ENCODE data around the gene IER5L.

IER5L gene

DNA sequence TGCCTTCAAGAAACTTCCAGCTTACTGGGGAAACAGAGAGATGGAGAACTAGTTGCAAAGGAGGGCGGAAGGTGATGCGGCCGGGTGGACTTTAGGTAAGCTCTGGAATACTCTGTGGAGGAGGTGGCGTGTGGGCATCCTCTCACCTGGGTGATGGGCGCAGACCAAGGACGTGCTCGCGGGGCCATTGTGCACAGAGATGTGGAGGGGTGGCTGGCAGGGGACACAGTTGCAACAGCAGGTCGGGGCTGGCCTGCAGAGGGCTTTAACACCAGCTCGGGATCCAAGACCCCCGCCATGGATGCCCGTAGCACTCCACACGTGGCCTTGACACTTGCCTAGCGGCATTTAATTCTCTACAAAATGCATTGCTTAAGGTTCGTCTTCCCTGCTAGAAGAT, 26.6 kb downstream of the IER5L start:
- no peak for DNase-seq (ENCODE audit: low read depth)
- TF ChIP-seq, protein P1, sequence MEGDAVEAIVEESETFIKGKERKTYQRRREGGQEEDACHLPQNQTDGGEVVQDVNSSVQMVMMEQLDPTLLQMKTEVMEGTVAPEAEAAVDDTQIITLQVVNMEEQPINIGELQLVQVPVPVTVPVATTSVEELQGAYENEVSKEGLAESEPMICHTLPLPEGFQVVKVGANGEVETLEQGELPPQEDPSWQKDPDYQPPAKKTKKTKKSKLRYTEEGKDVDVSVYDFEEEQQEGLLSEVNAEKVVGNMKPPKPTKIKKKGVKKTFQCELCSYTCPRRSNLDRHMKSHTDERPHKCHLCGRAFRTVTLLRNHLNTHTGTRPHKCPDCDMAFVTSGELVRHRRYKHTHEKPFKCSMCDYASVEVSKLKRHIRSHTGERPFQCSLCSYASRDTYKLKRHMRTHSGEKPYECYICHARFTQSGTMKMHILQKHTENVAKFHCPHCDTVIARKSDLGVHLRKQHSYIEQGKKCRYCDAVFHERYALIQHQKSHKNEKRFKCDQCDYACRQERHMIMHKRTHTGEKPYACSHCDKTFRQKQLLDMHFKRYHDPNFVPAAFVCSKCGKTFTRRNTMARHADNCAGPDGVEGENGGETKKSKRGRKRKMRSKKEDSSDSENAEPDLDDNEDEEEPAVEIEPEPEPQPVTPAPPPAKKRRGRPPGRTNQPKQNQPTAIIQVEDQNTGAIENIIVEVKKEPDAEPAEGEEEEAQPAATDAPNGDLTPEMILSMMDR (IDR thresholded peaks at IDR 0.05; ENCODE audit: insufficient read depth, low read depth, low read length, missing control alignments): no peak

DNA sequence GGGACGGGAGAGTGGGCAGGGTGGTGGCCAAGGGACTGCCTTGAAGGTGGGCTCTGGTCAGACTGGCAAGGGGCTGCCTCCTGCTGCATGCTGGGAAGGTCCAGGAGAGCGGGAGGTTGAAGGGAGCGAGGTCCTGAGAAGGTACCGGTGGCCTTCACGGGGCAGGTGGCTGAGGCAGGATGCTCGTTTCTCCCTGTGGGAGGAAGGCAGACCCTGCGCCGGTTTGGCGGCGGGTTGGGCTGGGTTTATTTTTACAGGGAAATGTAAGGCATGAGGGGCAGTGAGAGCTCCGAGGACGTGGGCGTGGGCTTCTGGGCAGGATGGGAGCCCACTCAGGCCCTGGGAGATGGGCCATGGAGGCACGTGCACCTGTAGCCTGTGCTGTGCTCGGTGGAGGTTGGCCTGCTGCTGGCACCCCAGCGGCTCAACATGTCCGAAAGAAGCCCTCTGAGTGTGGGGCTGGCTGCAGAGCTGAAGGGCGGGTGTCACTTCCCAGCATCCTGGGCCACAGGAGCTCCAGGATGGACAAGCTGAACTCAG, 27.3 kb downstream of the IER5L start:
- no peak overlapping the region for H3K4me3 ChIP-seq (ENCODE audit: low read depth, low read length)
- TF ChIP-seq, protein P1 (IDR thresholded peaks at IDR 0.05; ENCODE audit: insufficient read depth, low read depth, low read length, missing control alignments): no peak
- no peak for DNase-seq (ENCODE audit: low read depth)

More for the DNA sequence above, 26.6 kb downstream of the IER5L start:
- H3K4me3 ChIP-seq (ENCODE audit: low read depth, low read length): no peak overlapping the region

DNA sequence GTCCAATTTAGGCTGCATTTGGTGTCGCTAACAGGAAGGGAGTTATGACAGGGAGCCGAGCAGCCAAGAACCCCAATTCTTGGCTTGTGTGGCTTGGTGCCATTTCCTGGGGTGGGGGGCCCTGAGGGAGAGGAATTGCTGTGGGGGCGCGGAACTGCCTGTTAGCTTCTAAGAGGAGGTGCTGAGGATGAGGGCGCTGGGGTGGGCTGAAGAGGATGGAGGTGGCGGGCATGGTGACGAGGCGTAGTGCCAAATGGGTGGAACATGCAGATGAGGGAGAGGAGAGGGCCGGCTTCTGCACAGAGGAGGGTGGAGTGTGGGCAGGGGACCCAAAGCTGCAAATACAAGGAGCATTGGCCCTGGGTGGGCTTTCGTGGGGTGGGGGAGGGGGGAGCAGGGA, 27.9 kb downstream of the IER5L start:
- TF ChIP-seq, protein P1 (IDR thresholded peaks at IDR 0.05; ENCODE audit: insufficient read depth, low read depth, low read length, missing control alignments): no peak
- no peak overlapping the region for H3K4me3 ChIP-seq (ENCODE audit: low read depth, low read length)
- DNase-seq (ENCODE audit: low read depth): no peak

DNA sequence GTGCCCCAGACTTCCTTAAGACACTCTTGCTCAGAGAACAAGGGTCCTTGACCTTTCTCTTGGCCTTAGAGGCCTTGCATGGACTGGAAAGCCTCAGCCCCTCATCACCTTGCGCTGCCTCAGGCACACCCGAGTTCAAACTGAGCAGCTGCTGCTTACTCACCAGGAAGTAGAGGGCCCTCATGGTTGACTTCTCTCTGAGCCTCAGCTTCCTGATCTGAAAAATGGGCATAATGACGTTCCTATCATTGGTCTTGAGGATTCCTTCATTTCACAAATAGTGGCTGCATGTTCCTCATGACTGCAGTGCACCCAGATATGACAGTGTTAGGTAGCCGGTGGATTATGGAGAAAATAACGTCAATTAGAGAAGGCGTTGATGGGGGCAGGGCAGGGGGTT, 28.6 kb downstream of the IER5L start:
- no peak overlapping the region for H3K4me3 ChIP-seq (ENCODE audit: low read depth, low read length)
- TF ChIP-seq, protein P1 (IDR thresholded peaks at IDR 0.05; ENCODE audit: insufficient read depth, low read depth, low read length, missing control alignments): no peak
- peak; percentile 36 for DNase-seq (ENCODE audit: low read depth)

DNA sequence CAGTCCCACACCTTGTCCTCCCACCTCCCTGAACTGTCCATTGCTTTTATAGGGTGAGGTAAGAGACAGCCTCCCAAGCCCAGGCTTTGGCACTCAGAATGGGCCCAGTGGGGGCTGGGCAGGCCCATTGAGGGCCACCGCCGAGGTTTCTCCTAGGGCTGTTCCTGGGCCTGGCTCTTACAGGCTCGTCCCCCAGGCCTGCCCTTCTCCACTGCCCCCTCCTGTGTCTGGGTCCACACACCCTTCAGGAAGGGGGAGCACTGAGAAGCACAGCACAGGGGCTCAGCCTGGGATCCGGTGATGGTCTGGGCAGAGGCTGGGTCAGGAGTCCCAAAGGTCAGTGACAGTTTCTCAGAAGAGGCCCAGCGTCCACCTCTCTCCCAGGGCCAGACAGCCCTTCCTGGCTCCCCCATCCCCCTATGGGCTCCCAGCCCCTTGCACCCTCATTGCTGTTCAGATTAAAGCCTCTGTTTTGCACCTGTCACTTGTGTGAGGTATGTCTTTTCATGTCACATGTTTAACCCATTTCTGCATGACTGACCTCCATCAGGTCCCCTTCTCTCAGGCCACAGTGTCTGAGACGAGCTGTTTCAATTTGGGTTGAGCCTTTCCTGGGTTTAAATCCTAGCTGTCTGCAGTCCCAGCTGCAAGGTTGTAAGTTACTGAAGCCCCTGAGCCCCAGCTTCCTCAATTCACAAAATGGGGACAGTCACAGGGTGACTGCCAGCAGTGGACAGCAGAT, 29.4 kb downstream of the IER5L start:
- H3K4me3 ChIP-seq (ENCODE audit: low read depth, low read length): no peak overlapping the region
- DNase-seq (ENCODE audit: low read depth): peak; percentile 37
- TF ChIP-seq, protein P1 (IDR thresholded peaks at IDR 0.05; ENCODE audit: insufficient read depth, low read depth, low read length, missing control alignments): no peak

DNA sequence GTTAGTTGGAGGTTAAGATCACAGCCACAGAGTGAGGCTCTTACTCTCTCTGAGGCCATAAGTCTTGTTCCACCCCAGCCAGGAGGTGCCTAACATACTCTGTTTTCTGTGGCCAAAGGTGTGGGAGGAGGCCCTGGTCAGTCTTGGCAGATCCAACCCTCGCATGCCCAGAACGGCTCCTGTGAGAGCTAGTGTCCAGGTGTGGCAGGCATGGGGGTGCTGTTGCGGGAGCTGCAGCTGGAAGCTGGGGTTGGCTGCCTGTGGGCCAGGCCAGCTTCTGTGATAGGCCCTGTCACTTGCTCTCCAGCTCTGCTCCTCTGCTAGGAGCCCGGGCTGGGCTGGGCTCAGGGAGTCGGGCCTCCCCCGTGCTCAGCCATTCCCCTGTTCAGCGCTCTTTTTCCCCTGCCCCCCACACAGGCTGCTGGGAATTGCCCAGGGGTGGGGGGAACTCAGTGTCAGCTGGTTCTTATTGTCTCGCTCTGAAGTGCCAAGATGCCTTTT, 31.6 kb downstream of the IER5L start:
- TF ChIP-seq, protein P1 (IDR thresholded peaks at IDR 0.05; ENCODE audit: insufficient read depth, low read depth, low read length, missing control alignments): no peak
- no peak overlapping the region for H3K4me3 ChIP-seq (ENCODE audit: low read depth, low read length)
- no peak for DNase-seq (ENCODE audit: low read depth)
